Measurements from ENCODE around the gene ATXN2. TPM values are rescaled to one million over a fixed set of nuclear protein-coding genes. Genes with fewer than 3 reads are reported as not detected.
"Not testable (repeated sequence)": the region's sequence is repeated elsewhere in the genome, so short reads cannot be mapped to it uniquely, and the experiment has no call there.

ATXN2 gene
- total RNA-seq, 1 donor from 2014 or later: 25.0 TPM

DNA sequence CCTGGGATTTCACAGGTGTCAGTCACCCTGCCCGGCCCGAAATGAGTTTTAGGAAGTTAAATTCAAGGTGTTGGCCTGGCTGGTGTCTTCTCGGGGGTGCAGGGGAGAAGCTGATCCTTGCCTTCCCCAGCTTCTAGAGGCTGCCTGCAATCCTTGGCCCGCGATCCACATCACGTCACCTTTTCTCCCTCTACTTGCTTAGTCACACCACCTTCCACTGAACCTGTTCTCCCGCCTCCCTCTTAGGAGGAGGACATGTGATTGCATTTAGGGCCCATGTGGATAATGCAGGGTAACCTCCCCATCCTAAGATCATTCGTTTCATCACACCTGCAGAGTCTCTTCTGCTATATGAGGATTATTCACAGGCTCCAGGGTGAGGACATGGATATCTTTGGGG lies 25.4 kb upstream of the ATXN2 start:
- no peaks in the 10 kb centered on the region for H3K9me3 ChIP-seq
- DNase-seq (ENCODE audit: low spot score in 2 of 2): no peak
- no peak overlapping the region for H3K27ac ChIP-seq
- TF ChIP-seq, protein P1, sequence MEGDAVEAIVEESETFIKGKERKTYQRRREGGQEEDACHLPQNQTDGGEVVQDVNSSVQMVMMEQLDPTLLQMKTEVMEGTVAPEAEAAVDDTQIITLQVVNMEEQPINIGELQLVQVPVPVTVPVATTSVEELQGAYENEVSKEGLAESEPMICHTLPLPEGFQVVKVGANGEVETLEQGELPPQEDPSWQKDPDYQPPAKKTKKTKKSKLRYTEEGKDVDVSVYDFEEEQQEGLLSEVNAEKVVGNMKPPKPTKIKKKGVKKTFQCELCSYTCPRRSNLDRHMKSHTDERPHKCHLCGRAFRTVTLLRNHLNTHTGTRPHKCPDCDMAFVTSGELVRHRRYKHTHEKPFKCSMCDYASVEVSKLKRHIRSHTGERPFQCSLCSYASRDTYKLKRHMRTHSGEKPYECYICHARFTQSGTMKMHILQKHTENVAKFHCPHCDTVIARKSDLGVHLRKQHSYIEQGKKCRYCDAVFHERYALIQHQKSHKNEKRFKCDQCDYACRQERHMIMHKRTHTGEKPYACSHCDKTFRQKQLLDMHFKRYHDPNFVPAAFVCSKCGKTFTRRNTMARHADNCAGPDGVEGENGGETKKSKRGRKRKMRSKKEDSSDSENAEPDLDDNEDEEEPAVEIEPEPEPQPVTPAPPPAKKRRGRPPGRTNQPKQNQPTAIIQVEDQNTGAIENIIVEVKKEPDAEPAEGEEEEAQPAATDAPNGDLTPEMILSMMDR (IDR thresholded peaks at IDR 0.05): no peak
- intact Hi-C loops (cut with DNase I): no loop called here
- no peaks in the 10 kb centered on the region for H3K4me1 ChIP-seq
- no peaks in the 10 kb centered on the region for H3K27me3 ChIP-seq
- no peak overlapping the region for H3K4me3 ChIP-seq
- H3K36me3 ChIP-seq: no peaks in the 10 kb centered on the region

DNA sequence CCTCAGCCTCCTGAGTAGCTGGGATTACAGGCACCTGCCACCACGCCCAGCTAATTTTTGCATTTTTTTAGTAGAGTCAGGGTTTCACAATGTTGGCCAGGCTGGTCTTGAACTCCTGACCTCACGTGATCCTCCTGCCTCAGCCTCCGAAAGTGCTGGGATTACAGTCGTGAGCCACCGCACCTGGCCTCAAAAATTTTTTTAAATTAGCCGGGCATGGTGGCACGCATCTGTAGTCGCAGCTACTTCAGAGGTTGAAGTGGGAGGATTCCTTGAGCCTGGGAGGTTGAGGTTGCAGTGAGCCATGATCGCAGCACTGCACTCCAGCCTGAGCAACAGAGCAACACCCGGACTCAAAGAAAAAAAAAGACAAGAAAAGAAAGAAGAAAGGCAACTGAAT lies 18.7 kb upstream of the ATXN2 start:
- H3K9me3 ChIP-seq; intact Hi-C loops (cut with DNase I); H3K4me1 ChIP-seq; H3K36me3 ChIP-seq; H3K27me3 ChIP-seq; H3K4me3 ChIP-seq; DNase-seq (ENCODE audit: low spot score in 2 of 2); H3K27ac ChIP-seq: not testable (repeated sequence)

DNA sequence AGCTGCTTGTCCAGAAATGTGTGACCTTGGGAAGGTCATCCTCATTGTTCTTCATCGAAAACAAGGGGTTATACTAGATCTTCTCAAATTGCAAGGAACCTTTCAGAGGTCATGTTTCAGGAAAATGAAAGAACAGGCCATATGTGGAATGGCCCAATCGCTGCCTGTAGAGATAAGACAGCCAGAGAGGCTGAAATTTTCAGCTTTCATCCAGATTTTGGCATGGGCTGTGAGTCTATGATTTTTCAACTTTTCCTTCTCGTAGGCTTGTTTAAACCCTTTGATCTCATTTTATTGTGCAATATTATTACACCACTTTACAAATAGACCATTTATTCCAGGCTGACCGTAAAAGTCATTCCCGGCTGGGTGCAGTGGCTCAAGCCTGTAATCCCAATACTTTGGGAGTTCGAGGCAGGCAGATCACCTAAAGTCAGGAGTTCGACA lies 17.1 kb upstream of the ATXN2 start:
- Histone ChIP-seq H3K9me3 (no peaks in the 10 kb centered on the region), H3K4me3 (no peak overlapping the region), H3K27me3 (no peaks in the 10 kb centered on the region), H3K36me3 (no peaks in the 10 kb centered on the region), H3K27ac (no peak overlapping the region), H3K4me1 (no peaks in the 10 kb centered on the region)
- TF ChIP-seq, protein P1 (IDR thresholded peaks at IDR 0.05): no peak
- no peak for DNase-seq (ENCODE audit: low spot score in 2 of 2)
- intact Hi-C loops (cut with DNase I): no loop called here

DNA sequence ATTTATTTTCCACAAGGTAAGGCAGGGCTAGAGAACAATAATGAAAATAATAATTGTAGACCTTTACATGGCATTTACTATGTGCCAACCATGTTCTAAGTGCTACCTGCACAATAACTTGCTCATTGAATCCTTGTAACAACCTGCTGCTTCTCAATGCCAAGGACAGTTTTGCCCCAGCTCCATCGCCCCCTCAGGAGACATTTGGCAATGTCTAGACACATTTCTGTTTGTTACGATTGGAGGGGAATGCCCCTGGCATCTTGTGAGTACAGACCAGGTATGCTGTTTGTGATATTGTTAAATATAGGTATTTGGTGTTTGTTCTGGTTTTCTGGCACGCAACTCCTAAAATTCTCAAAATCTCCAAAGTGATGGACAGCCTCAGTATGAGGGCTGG lies 8.1 kb upstream of the ATXN2 start:
- H3K4me3 ChIP-seq: no peak overlapping the region
- TF ChIP-seq, protein P1 (IDR thresholded peaks at IDR 0.05): no peak

DNA sequence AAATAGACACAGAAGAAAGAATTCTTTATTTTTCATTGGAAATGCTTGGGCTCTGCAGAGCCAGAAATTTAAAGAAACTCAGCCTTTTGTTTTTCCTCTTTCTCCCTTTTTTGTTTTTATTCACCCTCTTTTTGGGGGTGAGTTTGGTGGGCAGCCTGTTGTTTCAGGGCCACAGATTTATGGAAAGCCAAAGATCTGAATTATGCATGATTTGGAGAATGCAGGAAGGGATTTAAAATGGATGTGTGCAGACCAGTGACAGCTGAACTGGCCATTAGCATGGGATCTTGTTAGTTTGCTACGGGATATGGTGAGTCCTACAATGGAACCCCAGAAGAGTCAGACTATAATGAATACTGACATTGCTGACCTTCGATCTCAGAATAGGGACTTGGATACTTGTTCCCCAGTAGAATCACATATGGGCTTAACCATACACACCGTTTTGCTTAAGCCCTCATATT lies 7.7 kb upstream of the ATXN2 start:
- Histone ChIP-seq H3K4me1 (no peaks in the 10 kb centered on the region), H3K27ac (no peak overlapping the region), H3K36me3 (no peaks in the 10 kb centered on the region), H3K9me3 (no peaks in the 10 kb centered on the region), H3K4me3 (no peak overlapping the region), H3K27me3 (no peaks in the 10 kb centered on the region)
- DNase-seq (ENCODE audit: low spot score in 2 of 2): no peak
- intact Hi-C loops (cut with DNase I): no loop called here
- TF ChIP-seq, protein P1 (IDR thresholded peaks at IDR 0.05): no peak

More for the DNA sequence above, 8.1 kb upstream of the ATXN2 start:
- Histone ChIP-seq H3K4me1 (no peaks in the 10 kb centered on the region), H3K9me3 (no peaks in the 10 kb centered on the region), H3K36me3 (no peaks in the 10 kb centered on the region), H3K27me3 (no peaks in the 10 kb centered on the region), H3K27ac (no peak overlapping the region)
- intact Hi-C loops (cut with DNase I): no loop called here
- DNase-seq (ENCODE audit: low spot score in 2 of 2): no peak

DNA sequence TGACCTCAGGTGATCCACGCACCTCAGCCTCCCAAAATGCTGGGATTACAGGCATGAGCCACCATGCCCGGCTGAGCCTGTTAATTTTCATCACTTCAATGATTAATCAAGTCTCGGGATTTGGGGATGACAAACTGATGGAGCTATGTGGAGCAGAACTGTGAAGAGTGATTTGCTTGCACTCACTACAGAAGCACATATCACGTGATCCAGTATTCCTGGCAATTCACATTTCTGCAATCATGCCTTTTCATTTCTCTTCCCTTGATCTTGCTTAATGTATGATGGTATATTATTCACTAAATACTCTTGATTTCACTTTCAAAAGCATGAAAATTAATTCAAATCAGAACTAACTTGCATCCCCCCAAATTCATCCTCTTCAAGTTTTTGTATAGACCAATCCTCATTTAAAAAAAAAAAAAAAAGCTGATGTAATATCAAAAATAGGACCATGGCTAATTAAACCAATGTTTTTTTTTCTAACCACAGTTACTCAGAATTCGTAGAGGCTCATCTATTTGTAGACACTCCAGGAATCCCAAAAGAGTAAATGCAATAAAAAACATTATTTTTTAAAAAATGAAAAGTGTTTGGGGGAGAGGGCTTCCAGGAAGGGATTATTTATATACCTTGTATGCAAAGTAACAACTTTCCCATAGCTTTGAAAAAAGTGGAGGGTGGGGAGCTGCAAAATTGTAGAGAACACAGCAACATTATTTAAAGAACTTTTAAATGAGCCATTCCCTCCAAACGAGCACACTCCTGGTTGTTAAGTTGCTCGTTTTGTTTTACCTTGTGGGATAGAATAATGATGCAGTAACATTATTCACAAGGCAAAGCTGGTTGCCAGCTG lies 7.0 kb upstream of the ATXN2 start:
- Histone ChIP-seq H3K9me3 (no peaks in the 10 kb centered on the region), H3K4me3 (no peak overlapping the region), H3K27ac (no peak overlapping the region), H3K27me3 (no peaks in the 10 kb centered on the region), H3K36me3 (no peaks in the 10 kb centered on the region), H3K4me1 (no peaks in the 10 kb centered on the region)
- intact Hi-C loops (cut with DNase I): no loop called here
- TF ChIP-seq, protein P1 (IDR thresholded peaks at IDR 0.05): no peak
- DNase-seq (ENCODE audit: low spot score in 2 of 2): no peak

DNA sequence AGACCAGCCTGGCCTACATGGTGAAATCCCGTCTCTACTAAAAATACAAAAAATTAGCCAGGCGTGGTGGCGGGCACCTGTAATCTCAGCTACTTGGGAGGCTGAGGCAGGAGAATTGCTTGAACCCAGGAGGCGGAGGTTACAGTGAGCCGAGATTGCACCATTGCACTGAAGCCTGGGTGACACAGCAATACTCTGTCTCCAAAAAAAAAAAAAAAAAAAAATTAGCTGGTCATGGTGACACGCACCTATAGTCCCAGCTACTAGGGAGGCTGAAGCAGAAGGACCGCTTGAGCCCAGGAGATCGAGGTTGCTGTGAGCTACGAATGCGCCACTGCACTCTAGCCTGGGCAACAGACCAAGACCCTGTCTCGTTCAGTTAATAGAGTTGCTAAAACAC lies 3.7 kb upstream of the ATXN2 start:
- H3K4me3 ChIP-seq; H3K4me1 ChIP-seq; H3K36me3 ChIP-seq; DNase-seq (ENCODE audit: low spot score in 2 of 2); H3K9me3 ChIP-seq; intact Hi-C loops (cut with DNase I); H3K27ac ChIP-seq; H3K27me3 ChIP-seq: not testable (repeated sequence)
